NCI-H526 (cell line): ENCODE data around the gene SPRY4.
A peak's percentile ranks its signal among the peaks of the same experiment; 100 is the strongest.
"Not testable (repeated sequence)": the region's sequence is repeated elsewhere in the genome, so short reads cannot be mapped to it uniquely, and the experiment has no call there.

Source experiments
- DNase-seq, 2 experiments: peaks; one replicate each; lab custom pipeline; 2025; lab: John Stamatoyannopoulos, UW

Gene SPRY4

GRCh38 chr5:142334538-142334937 is 9.7 kb upstream of the SPRY4 start:
- no peak for DNase-seq

GRCh38 chr5:142333749-142334148 is 8.9 kb upstream of the SPRY4 start:
- not testable (repeated sequence) for DNase-seq

GRCh38 chr5:142330444-142330843 is 5.6 kb upstream of the SPRY4 start:
- DNase-seq = no peak

- no peak for DNase-seq
Observed at GRCh38 chr5:142330026-142330425, 5.2 kb upstream of the SPRY4 start.

- no peak for DNase-seq
Observed at GRCh38 chr5:142327111-142327842, 2.5 kb upstream of the SPRY4 start.

GRCh38 chr5:142326480-142326938 is 1.7 kb upstream of the SPRY4 start:
- no peak for DNase-seq

- DNase-seq = peak in 1 of 2 experiments; percentile 43
Observed at GRCh38 chr5:142325725-142326479, 1.1 kb upstream of the SPRY4 start.

GRCh38 chr5:142324136-142324870 is 518 bp downstream of the SPRY4 start:
- peak in 1 of 2 experiments; percentile 36 for DNase-seq

- DNase-seq = no peak
Observed at GRCh38 chr5:142323480-142324135, 1.2 kb downstream of the SPRY4 start.

GRCh38 chr5:142322747-142323479 is 1.9 kb downstream of the SPRY4 start:
- DNase-seq = no peak

- no peak for DNase-seq
Observed at GRCh38 chr5:142322403-142322746, 2.4 kb downstream of the SPRY4 start.

- DNase-seq = no peak
Observed at GRCh38 chr5:142320851-142321560, 3.8 kb downstream of the SPRY4 start.

- DNase-seq = no peak
Observed at GRCh38 chr5:142320430-142320738, 4.4 kb downstream of the SPRY4 start.

GRCh38 chr5:142319560-142320429 is 5.0 kb downstream of the SPRY4 start:
- DNase-seq = no peak

- DNase-seq = no peak
Observed at GRCh38 chr5:142319105-142319504, 5.7 kb downstream of the SPRY4 start.

GRCh38 chr5:142317753-142318152 is 7.1 kb downstream of the SPRY4 start:
- no peak for DNase-seq

GRCh38 chr5:142317173-142317572 is 7.6 kb downstream of the SPRY4 start:
- no peak for DNase-seq

- DNase-seq = no peak
Observed at GRCh38 chr5:142316681-142317080, 8.1 kb downstream of the SPRY4 start.

GRCh38 chr5:142316051-142316450 is 8.8 kb downstream of the SPRY4 start:
- no peak for DNase-seq
